D721Med (cell line): ENCODE measurements around the gene INCA1.

ENCODE experiments used
- DNase-seq: peaks from one replicate; pipeline ENCODE4 v3.0.0; 2011; ENCODE audit warnings: low spot score; ENCODE audit not compliant: insufficient read length
- FAIRE-seq: peaks from 2 replicates; lab custom pipeline; 2011; peaks lifted over from hg19 to GRCh38; lab: Jason Lieb, UNC
- CTCF ChIP-seq: IDR thresholded peaks from 2 replicates; pipeline ENCODE4 v1.5.1; 2012; ENCODE audit warnings: mild to moderate bottlenecking, control low read depth; ENCODE audit not compliant: insufficient read depth; ENCODE audit errors: missing control alignments

The INCA1 gene

GRCh38 chr17:5011928-5012327 lies 14.6 kb upstream of the INCA1 start:
- DNase-seq (no peak), FAIRE-seq (no peak)
- TF ChIP-seq CTCF = no peak

- no peak for FAIRE-seq
Measured at GRCh38 chr17:5003214-5003867, 6.0 kb upstream of the INCA1 start.

GRCh38 chr17:5002121-5002788 lies 4.9 kb upstream of the INCA1 start:
- no peak for TF ChIP-seq CTCF
- FAIRE-seq = no peak
- no peak for DNase-seq

More at GRCh38 chr17:5003214-5003867, 6.0 kb upstream of the INCA1 start:
- TF ChIP-seq CTCF = no peak
- no peak for DNase-seq

- DNase-seq (no peak), FAIRE-seq (no peak)
- TF ChIP-seq CTCF = no peak
Measured at GRCh38 chr17:5000237-5000639, 2.9 kb upstream of the INCA1 start.

- TF ChIP-seq CTCF = no peak
- no peak for FAIRE-seq
- DNase-seq = no peak
Measured at GRCh38 chr17:4999430-5000093, 2.2 kb upstream of the INCA1 start.

GRCh38 chr17:4998732-4999429 lies 1.6 kb upstream of the INCA1 start:
- no peak for TF ChIP-seq CTCF
- DNase-seq (no peak), FAIRE-seq (no peak)
